AG10803 (cell line): Measurements from ENCODE around the gene CMYA5.

ENCODE experiments used
- DNase-seq: peaks from one replicate; pipeline ENCODE4 v3.0.0; 2010; ENCODE audit warnings: low read depth
- H3K4me3 ChIP-seq: 2 replicates; pipeline ENCODE4 v1.5.1; 2011; ENCODE audit warnings: mild to moderate bottlenecking, low read length, control low read depth
- CTCF ChIP-seq: conservative IDR thresholded peaks from 2 replicates; pipeline ENCODE4 v1.5.1; 2011; ENCODE audit warnings: mild to moderate bottlenecking, low read length, control low read depth, inconsistent platforms

The CMYA5 gene

DNA sequence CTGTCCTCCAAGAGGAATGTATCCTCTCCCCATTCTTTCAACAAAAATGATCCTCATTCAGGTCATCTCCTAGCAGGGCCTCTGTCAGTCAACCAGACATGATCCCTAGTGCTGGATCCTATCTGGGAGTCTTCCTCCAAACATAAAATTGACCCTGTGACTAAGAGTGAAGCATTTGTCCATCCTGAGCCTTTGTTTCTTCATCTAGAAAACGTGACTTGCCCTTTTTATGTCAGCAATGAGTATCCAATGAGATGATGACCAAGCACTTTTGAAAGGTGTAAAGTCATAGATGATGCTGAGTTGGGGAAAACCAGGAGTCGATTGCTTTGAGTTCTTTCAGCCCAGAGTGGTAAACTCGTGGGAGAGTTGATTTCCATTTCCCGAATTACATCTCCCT, 143.3 kb downstream of the CMYA5 start:
- DNase-seq = no peak
- TF ChIP-seq CTCF = no peak
- no peak overlapping the region for H3K4me3 ChIP-seq

DNA sequence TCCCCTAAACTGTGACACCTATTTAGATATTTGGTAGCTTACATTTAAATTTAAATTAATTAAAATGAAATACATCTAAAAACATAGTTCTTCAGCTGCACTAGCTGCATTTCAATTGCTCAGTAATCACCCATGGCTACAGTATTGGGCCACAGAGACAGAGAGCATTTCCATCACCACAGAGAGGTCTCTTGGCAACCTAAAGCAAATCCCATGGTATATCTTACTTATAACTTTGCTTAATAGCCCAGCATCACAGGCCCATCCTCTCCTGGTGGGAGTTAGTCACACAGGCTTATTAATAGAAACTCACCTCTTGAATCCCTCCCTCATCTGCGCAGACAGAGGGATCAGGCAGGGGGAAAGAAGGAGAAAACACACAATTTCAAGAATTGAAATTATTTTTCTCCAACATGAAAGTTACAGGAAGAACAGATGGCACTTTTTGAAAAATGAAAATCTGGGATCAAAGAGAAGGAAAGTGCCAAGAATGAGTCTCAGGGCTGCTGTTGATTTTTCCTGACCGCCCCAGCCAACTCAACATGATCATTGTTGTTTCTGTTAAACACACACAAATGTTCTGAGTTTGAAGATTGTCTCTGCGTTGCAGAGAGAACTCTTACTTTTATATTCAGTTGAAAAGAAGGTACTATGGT, 144.6 kb downstream of the CMYA5 start:
- no peak overlapping the region for H3K4me3 ChIP-seq
- no peak for DNase-seq
- TF ChIP-seq CTCF = no peak

GRCh38 chr5:79834754-79835714, 145.4 kb downstream of the CMYA5 start:
- no peak for DNase-seq
- H3K4me3 ChIP-seq = no peak overlapping the region
- TF ChIP-seq CTCF = no peak

GRCh38 chr5:79837761-79838551, 148.3 kb downstream of the CMYA5 start:
- no peak for TF ChIP-seq CTCF
- H3K4me3 ChIP-seq = no peak overlapping the region
- DNase-seq = peak; percentile 54

GRCh38 chr5:79840084-79840990, 150.7 kb downstream of the CMYA5 start:
- no peak overlapping the region for H3K4me3 ChIP-seq
- no peak for DNase-seq
- no peak for TF ChIP-seq CTCF

DNA sequence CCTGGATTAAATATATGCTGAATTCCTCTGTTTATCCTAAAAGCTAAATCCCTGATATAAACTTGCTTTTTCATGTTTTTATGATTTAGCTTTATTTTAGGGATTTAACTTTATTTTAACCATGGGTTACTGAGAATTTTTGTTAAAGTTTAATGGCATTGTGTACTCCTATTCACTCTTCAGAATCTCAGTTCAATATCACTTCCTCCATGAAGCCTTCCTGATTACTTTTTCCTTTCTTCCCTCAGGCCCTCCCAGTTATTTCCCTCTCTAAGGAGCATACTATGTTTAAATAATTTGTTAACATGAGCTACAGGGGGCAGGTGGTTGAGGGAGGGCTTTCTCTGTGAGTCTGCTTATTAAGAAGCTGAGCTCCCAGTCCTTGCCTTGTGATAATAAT, 151.5 kb downstream of the CMYA5 start:
- TF ChIP-seq CTCF = no peak
- DNase-seq = no peak
- H3K4me3 ChIP-seq = no peak overlapping the region
